ENCODE measurements around the gene ZBTB2.

ZBTB2 gene

DNA sequence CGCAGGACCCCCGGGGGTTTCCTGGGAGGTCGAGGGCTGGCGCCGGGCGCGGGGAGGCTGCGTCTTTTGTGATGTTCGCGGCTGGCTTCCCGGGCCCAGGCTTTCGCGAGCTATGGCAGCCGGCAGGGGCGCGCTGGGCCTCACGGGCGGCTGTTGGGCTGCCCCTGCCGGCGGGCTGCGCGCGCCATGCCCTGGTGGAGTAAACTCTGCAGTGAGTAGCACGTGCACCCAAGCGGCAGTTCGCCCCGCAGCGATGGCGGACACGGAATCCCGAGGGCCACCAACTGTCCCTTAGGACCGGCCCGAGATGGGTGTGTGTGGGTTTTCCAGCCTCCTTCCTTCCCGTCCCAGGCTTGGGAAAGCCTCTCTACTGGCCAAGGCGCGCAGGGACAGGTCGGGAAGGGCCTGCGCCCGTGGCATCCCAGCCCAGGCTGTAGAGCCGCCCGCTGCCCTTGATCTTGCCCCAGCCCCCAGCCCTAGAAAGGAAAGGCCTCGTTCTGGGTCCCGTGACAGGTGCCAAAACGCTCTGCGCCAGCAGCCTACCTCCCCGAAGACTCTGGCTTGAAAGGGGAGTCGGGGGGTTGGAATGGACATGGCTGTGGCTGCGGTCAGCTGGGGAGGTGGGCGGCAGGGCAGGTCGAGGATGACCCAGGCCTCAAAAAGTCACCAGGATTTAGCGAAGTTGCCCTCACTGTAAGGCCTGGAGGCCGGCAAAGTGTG lies 49.7 kb downstream of the ZBTB2 start:
- no peak overlapping the region for H3K4me3 Mint-ChIP-seq
- no peaks in the 10 kb centered on the region for H3K9me3 Mint-ChIP-seq
- ATAC-seq (no peak), DNase-seq (no peak)
- H3K36me3 Mint-ChIP-seq (ENCODE audit: low read depth): no peaks in the 10 kb centered on the region
- no peaks in the 10 kb centered on the region for H3K4me1 Mint-ChIP-seq
- H3K27ac Mint-ChIP-seq: no peak overlapping the region
- H3K27me3 Mint-ChIP-seq: no peaks in the 10 kb centered on the region

DNA sequence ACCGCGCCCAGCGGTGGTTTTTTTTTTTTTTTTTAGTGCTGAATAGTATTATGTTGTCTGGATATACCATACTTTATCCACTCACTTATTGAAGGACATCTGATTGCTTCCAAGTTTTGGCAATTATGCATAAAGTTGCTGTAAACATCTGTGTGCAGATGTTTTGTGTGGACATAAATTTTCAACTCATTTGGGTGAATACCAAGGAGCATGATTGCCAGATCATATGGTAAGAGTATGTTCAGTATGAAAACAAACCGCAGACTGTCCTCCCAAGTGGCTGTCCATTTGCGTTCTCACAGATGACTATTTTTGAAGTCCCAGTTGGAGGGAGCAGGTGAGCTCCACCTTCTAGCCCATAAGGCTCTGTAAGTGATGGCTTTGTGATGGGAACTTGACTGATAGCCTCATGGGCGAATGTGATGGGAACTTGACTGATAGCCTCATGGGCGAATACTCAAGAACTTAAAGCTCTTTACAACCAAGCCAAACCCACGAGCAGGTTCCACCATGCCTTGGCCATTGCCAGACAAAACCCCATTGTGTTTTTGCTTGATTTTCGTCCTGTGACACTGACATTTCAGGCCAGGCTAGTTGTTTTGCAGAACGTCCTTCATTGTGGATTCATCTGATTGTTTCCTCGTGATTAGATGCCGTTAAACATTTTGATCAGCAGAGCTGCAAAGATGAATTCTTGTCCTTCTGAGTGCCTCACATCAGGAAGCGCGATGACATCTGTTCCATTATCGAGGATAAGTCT lies 51.0 kb downstream of the ZBTB2 start:
- no peak for ATAC-seq
- no peak for DNase-seq
- H3K36me3 Mint-ChIP-seq (ENCODE audit: low read depth): no peaks in the 10 kb centered on the region
- no peak overlapping the region for H3K4me3 Mint-ChIP-seq
- no peaks in the 10 kb centered on the region for H3K9me3 Mint-ChIP-seq
- no peak overlapping the region for H3K27ac Mint-ChIP-seq
- no peaks in the 10 kb centered on the region for H3K4me1 Mint-ChIP-seq
- peaks cover 3% of the 10 kb centered on the region for H3K27me3 Mint-ChIP-seq

DNA sequence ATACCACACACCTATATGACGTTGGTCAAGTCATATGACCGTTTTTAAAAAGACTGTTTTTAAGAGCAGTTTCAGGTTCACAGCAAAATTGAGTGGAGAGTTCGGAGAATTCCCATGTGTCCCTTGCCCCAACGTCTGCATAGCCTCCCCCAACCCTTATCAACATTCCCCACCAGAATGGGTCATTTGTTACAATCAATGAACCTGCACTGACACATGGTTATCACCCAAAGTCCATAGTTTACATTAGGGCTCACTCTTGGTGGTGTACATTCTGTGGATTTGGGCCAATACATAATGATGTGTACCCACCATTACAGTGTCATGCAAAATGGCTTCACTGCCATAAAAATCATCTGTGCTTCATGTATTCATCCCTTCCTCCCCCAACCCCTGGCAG lies 52.0 kb downstream of the ZBTB2 start:
- Mint-ChIP-seq H3K27me3 (peaks cover 3% of the 10 kb centered on the region), H3K9me3 (no peaks in the 10 kb centered on the region), H3K4me3 (no peak overlapping the region), H3K36me3 (ENCODE audit: low read depth) (no peaks in the 10 kb centered on the region), H3K4me1 (no peaks in the 10 kb centered on the region), H3K27ac (no peak overlapping the region)
- ATAC-seq (no peak), DNase-seq (no peak)

DNA sequence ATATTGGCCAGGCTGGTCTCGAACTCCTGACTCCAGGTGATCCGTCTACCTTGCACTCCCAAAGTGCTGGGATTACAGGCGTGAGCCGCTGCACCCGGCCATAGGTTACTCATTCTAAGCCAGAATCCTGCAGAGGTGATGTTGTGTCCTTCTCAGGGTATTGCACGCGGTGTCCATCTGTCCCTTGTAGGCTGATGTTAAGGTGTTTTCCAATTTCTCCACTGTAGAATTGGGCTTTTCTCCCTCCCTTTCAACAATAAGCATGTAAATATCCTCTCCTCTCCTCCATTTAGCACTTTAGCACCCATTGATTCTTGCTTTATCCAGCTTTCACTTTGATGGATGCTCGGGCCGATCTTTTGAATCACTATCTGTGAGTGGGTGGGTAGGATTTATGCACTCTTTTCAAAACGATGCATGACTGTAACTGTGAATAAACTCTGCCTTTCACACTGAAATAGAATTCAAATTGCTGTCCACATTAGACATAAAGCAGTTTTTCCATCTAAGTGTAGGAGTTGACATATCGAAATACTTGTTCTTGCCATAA lies 52.6 kb downstream of the ZBTB2 start:
- no peaks in the 10 kb centered on the region for H3K36me3 Mint-ChIP-seq (ENCODE audit: low read depth)
- ATAC-seq (no peak), DNase-seq (no peak)
- H3K4me1 Mint-ChIP-seq: no peaks in the 10 kb centered on the region
- H3K27me3 Mint-ChIP-seq: peaks cover 3% of the 10 kb centered on the region
- no peaks in the 10 kb centered on the region for H3K9me3 Mint-ChIP-seq
- H3K4me3 Mint-ChIP-seq: no peak overlapping the region
- no peak overlapping the region for H3K27ac Mint-ChIP-seq

DNA sequence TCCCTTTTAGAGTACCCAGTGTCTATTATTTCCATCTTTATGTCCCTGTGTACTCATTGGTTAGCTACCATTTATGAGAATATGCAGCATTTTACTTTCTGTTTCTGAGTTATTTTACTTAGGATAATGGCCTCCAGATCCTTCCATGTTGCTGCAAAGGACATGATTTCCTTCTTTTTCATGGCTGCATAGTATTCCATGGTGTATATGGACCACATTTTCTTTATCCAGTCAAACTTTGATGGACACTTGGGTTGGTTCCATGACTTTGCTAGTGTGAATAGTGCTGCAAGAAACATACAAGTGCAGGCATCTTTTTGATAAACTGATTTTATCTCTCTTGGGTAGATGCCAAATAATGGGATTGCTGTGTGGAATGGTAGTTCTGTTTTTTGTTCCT lies 55.4 kb downstream of the ZBTB2 start:
- no peak overlapping the region for H3K27ac Mint-ChIP-seq
- no peak overlapping the region for H3K4me3 Mint-ChIP-seq
- H3K4me1 Mint-ChIP-seq: no peaks in the 10 kb centered on the region
- peaks cover 3% of the 10 kb centered on the region for H3K27me3 Mint-ChIP-seq
- ATAC-seq (no peak), DNase-seq (no peak)
- H3K36me3 Mint-ChIP-seq (ENCODE audit: low read depth): no peaks in the 10 kb centered on the region
- H3K9me3 Mint-ChIP-seq: no peaks in the 10 kb centered on the region

DNA sequence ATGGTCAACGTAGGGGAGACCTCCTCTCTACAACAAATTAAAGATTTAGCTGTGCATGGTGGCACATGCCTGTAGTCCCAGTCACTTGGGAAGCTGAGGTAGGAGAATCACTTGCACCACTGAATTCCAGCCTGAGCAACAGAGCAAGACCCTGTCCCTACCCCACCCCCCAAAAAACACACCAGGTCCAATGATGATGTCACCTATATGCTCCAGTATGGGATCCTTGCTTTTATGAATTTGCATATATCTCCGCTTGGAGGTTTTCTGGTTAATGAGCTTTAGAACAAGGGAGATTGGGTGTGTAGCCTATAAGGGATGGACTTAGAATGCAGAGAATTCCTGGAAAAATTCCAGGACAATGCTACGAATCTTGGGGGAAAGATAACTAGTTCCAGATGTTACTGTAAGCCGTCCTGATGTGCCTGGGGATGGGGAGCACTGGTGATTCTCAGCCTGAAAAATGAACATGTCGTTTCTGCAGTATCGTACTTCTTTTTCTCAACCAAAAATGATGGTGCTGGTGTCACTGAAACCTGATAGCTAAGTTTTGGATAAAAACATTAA lies 61.1 kb downstream of the ZBTB2 start:
- peaks cover 30% of the 10 kb centered on the region for H3K27me3 Mint-ChIP-seq
- H3K9me3 Mint-ChIP-seq: no peaks in the 10 kb centered on the region
- no peak for DNase-seq
- H3K4me1 Mint-ChIP-seq: peaks cover 8% of the 10 kb centered on the region
- H3K36me3 Mint-ChIP-seq (ENCODE audit: low read depth): no peaks in the 10 kb centered on the region
- no peak for ATAC-seq
- H3K4me3 Mint-ChIP-seq: no peak overlapping the region
- no peak overlapping the region for H3K27ac Mint-ChIP-seq

DNA sequence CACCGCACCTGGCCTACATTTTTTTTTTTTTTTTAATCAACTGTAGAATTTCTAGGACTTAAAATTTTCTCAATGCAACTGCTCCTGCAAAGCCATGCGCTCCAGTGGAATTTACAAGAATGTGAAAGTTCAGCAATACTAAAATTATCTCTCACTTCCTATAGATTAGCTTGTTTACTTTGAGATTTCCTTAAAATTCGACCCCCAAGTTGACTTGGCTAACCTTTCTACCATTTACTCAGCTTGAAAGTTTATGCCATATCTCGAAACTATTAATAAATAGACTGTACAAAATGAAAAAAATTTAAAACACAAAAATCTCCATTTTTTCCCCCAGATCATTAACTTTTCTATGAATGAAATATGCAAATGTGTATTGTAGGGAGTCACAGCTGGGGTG lies 64.3 kb downstream of the ZBTB2 start:
- Mint-ChIP-seq H3K27me3 (peaks cover 49% of the 10 kb centered on the region), H3K4me1 (peaks cover 22% of the 10 kb centered on the region), H3K4me3 (no peak overlapping the region), H3K9me3 (no peaks in the 10 kb centered on the region), H3K27ac (no peak overlapping the region), H3K36me3 (ENCODE audit: low read depth) (no peaks in the 10 kb centered on the region)
- no peak for ATAC-seq
- no peak for DNase-seq

DNA sequence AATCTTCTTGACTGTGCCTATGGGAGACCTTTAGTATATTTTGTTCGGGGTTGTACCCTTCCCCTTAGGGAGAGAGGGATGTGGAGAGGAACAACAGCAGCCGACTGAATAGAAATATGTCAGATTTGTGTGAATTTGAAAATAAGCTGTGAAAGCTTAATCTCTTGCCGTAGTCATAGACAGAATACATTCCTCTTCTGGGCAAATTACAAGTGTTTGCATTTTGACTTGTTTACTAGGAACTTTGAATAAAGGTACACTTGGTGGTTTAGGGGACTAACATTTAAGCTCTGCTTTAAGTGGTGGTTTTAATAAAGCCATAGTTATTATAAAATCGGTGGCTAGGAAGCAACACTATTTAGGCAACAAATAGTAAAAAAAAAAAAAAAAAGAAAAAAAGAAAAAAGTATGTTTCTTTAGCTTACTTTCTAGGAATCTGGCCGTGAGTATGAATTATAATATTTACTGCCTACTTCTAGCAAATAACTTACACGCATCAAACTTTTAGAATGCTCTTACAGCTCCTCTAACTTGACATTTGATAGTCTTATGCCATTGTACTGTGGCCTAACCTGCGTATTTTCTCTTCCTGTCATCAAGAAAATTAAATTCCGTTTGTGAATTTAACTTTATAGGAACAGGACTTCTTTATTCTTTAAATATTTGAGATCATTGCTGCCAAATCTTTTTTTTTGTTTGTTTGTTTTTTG lies 65.1 kb downstream of the ZBTB2 start:
- DNase-seq: no peak
- ATAC-seq: no peak
- Mint-ChIP-seq H3K4me1 (peaks cover 22% of the 10 kb centered on the region), H3K36me3 (ENCODE audit: low read depth) (no peaks in the 10 kb centered on the region), H3K27me3 (peaks cover 50% of the 10 kb centered on the region), H3K27ac (no peak overlapping the region), H3K9me3 (no peaks in the 10 kb centered on the region), H3K4me3 (peak overlapping the region; percentile 51)

DNA sequence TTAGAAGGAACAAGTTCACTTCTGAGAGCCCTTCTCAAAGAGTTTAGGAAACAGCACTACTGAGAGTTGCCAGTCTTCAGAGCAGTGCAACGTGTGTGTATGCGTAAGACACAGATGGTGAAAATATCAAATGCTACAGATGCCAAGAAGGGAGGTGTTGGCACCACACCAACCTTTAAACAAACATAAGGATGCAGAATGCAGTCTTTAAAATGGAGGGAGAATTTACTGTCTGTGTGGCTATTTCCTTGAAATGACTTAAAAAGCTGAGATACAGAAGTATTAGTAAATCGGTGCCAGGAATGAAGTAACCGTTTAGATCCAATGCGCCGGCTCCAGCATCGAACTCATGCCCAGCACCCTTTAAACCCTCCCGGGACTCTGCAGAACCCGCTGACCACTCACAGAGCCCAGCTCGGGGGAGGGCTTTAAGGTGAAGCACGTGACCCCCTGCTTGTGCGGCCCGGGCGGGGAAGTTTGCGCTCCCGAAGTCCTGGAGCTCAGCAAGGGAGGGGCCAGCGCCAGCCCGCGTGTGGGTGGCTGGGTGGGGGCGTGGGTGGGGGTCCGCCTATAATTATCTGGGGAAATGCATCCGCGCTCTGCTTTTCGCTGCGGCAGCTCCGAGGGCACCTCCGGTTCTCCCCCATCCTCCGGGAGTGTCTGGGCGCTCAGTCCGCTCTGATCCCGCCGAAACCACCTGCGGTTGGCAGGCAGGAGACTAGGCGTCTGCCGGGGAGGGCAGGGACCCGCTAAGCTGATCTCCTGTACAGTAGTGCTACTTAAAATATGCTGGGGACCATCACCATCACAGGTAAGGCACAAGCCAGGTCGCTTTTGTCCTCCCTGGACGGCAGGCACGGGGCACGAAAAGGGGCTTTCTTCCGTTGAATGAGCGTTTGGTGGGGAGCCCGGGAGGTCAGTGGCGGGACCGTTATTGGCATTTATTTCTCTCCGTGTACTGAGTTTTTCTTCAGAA lies 66.0 kb downstream of the ZBTB2 start:
- ATAC-seq (peak; percentile 40), DNase-seq (peak; percentile 14)
- Mint-ChIP-seq H3K4me1 (peaks cover 22% of the 10 kb centered on the region), H3K27me3 (peaks cover 52% of the 10 kb centered on the region), H3K9me3 (no peaks in the 10 kb centered on the region), H3K4me3 (peak overlapping the region; percentile 52), H3K36me3 (ENCODE audit: low read depth) (no peaks in the 10 kb centered on the region), H3K27ac (no peak overlapping the region)

DNA sequence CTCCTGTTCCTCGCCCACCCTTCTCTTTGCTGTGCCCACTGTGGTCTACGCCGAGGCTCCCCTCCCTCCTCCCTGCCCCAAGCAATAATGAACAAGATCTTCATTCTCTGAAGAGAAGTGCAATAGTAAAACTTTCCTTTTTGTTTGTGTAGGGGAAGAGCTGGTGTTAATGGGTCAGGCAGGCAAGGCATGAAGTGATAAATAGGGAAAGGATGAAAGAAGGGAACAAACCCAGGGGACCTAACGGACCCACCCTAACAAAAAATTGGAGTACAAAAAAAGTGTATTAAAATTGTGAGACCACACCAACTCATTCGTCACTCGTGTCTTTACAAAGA lies 66.9 kb downstream of the ZBTB2 start:
- ATAC-seq (no peak), DNase-seq (no peak)
- no peak overlapping the region for H3K4me3 Mint-ChIP-seq
- H3K9me3 Mint-ChIP-seq: no peaks in the 10 kb centered on the region
- H3K36me3 Mint-ChIP-seq (ENCODE audit: low read depth): no peaks in the 10 kb centered on the region
- H3K27ac Mint-ChIP-seq: no peak overlapping the region
- peaks cover 22% of the 10 kb centered on the region for H3K4me1 Mint-ChIP-seq
- H3K27me3 Mint-ChIP-seq: peaks cover 54% of the 10 kb centered on the region

DNA sequence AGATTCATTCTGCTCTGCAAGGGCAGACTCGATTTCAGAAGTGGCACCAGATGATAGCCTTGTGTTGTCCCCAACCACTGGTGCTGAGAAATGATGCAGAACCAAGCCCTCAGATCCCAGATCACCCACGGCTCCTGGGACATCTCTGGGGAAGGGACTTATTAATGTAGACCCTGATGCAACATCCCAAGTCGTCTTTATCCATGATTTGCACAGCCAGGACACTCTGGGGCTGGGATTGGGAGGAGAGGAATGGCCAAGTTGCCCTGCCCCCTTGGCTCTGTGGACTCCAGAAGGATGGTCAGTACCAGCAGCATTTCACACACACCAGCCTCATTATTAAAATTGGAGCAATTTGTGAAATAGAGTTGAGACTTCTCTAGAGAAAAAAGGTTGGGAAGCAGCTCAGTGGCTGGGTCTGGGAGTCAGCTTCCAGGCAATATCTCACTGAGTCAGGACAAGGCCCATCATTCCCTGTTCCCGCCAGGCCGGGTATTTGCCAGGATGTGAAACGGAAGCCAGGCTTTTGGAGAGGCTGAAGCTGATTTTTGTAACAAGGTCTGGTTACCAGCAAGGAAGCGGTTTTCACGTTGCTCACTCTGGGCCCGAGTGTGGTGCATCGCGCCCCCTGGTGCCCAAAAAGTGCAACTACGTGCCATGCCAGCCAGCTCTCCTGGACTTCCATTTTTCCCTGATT lies 67.4 kb downstream of the ZBTB2 start:
- H3K4me3 Mint-ChIP-seq: no peak overlapping the region
- H3K27ac Mint-ChIP-seq: no peak overlapping the region
- H3K4me1 Mint-ChIP-seq: peaks cover 22% of the 10 kb centered on the region
- ATAC-seq: peak; percentile 49
- no peaks in the 10 kb centered on the region for H3K9me3 Mint-ChIP-seq
- no peaks in the 10 kb centered on the region for H3K36me3 Mint-ChIP-seq (ENCODE audit: low read depth)
- H3K27me3 Mint-ChIP-seq: peaks cover 54% of the 10 kb centered on the region
- peak; percentile 79 for DNase-seq

DNA sequence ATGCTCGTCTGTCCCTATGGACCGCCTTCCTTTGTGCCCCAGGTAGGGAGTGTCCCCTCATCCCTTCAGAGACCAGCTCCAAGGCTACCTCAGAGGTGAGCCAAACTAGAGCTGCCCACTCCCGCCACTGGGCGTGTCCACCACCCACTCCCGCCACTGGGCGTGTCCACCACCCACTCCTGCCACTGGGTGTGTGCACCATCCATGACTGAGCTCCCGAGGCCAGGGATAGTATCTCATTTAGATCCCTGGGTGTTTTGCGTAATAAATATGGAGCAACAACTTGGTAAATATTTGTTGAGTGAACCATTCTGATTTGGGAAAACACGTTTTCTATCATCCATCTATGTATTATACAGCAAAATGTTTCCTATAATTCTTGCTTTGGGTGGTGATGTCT lies 68.8 kb downstream of the ZBTB2 start:
- H3K4me3 Mint-ChIP-seq: no peak overlapping the region
- H3K27ac Mint-ChIP-seq: no peak overlapping the region
- H3K4me1 Mint-ChIP-seq: peaks cover 22% of the 10 kb centered on the region
- H3K9me3 Mint-ChIP-seq: no peaks in the 10 kb centered on the region
- DNase-seq (no peak), ATAC-seq (no peak)
- H3K27me3 Mint-ChIP-seq: peaks cover 47% of the 10 kb centered on the region
- H3K36me3 Mint-ChIP-seq (ENCODE audit: low read depth): no peaks in the 10 kb centered on the region

DNA sequence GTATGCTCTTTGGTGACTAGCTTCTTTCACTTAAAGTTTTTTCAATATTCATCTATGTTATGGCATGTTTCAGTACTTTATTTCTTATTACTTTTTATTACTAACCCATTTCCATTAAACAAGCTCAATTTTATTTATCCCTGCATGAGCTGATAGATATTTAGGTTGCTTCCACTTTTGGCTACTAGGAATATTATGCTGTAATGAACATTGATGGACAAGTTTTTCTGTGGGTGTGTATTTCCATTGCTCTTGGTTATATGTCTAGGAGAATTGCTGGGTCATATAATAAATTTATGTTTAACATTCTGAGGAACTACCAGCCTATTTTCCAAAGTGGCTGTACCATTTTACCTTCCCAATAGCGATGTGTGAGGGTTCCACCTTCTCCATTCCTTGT lies 69.9 kb downstream of the ZBTB2 start:
- DNase-seq: no peak
- Mint-ChIP-seq H3K27me3 (peaks cover 37% of the 10 kb centered on the region), H3K4me3 (no peak overlapping the region), H3K4me1 (peaks cover 22% of the 10 kb centered on the region), H3K9me3 (no peaks in the 10 kb centered on the region), H3K36me3 (ENCODE audit: low read depth) (no peaks in the 10 kb centered on the region), H3K27ac (no peak overlapping the region)
- no peak for ATAC-seq

Data from activated naive CD8-positive, alpha-beta T cell treated with anti-CD3 and anti-CD28 coated beads, Interleukin-2, amount 50 U/mL, for 24 hours (primary cell).